K562 (cell line): ENCODE data around the gene SPEG. TPM values are rescaled to one million over a fixed set of nuclear protein-coding genes. Genes with fewer than 3 reads are reported as not detected.

Experiments used
- ATAC-seq: fragments of 200-7000 bp; cut with Tn5 transposase; 3 replicates; pipeline ENCODE4 v1.9.1; 2020; ENCODE audit warnings: moderate library complexity
- BruUV-seq: library from RNA; stranded (reverse); fragments of 400-500 nt; replicated peaks from 2 replicates; lab custom pipeline; 2021; lab: Mats Ljungman, UMichigan
- CTCF ChIA-PET: fragments of 300-600 bp; formaldehyde crosslinking; extraction: SDS; loops from one replicate; lab custom pipeline; 2021; ENCODE audit warnings: low intra/inter-chr PET ratio; lab: Yijun Ruan, JAX
- POLR2A ChIA-PET: fragments of 300-600, 350-650 bp; sonication (Branson Sonifier 250); formaldehyde crosslinking; extraction: SDS; loops from one replicate; lab custom pipeline; 2021; ENCODE audit warnings: antibody characterized with exemption, inconsistent platforms; lab: Yijun Ruan, JAX
- DNase-seq, 4 experiments: peaks; one replicate each; pipeline versions ENCODE4 v3.0.0 to v3.0.0-alpha.2; 2011 to 2018; ENCODE audit warnings: low spot score in 3 of 4, mixed read lengths in 3 of 4; ENCODE audit errors: extremely low read depth in 1 of 4
- FAIRE-seq: peaks from 2 replicates; lab custom pipeline; 2011; peaks lifted over from hg19 to GRCh38; lab: Jason Lieb, UNC
- H2AFZ ChIP-seq: 2 replicates; pipeline ENCODE4 v1.6.0; 2011; ENCODE audit warnings: low read depth, low read length, control low read depth, inconsistent platforms
- H3K27ac ChIP-seq: fragments of 200-600 bp; 3 replicates; pipeline ENCODE4 v1.8.0; 2011; ENCODE audit warnings: low read depth, mild to moderate bottlenecking, control low read depth, inconsistent platforms, low read length, moderate library complexity, mixed read lengths; ENCODE audit errors: extremely low read depth
- H3K27me3 ChIP-seq, 2 experiments: fragments of 300-600 bp in 1 of 2; 2 replicates in 1 of 2; 3 replicates in 1 of 2; pipeline versions ENCODE4 v1.6.0 to v1.8.0; 2011; ENCODE audit warnings: inconsistent platforms in 2 of 2, low read length in 2 of 2, mild to moderate bottlenecking in 1 of 2, mixed read lengths in 1 of 2, moderate library complexity in 1 of 2; ENCODE audit not compliant: control insufficient read depth in 2 of 2, insufficient read depth in 2 of 2
- H3K36me3 ChIP-seq: fragments of 300-600 bp; 3 replicates; pipeline ENCODE4 v1.8.0; 2011; ENCODE audit warnings: mild to moderate bottlenecking, low read length, inconsistent platforms; ENCODE audit not compliant: control insufficient read depth, insufficient read depth
- H3K4me1 ChIP-seq, 2 experiments: fragments of 200-600 bp in 1 of 2; replicated peaks in 1 of 2; 2 replicates in 1 of 2; 3 replicates in 1 of 2; pipeline versions ENCODE4 v1.5.1 to v1.8.0; 2011; ENCODE audit warnings: inconsistent platforms in 2 of 2, low read length in 2 of 2, mild to moderate bottlenecking in 1 of 2, mixed read lengths in 1 of 2, moderate library complexity in 1 of 2; ENCODE audit not compliant: control insufficient read depth in 2 of 2, insufficient read depth in 2 of 2
- H3K4me2 ChIP-seq: 2 replicates; pipeline ENCODE4 v1.6.1; 2011; ENCODE audit warnings: low read length, control low read depth, inconsistent platforms, mixed read lengths; ENCODE audit not compliant: insufficient read depth
- H3K4me3 ChIP-seq: fragments of 200-600 bp; sonication (generic), shearing (Covaris generic); 2 replicates; pipeline ENCODE4 v1.5.1; 2016; ENCODE audit warnings: control low read depth, inconsistent platforms
- H3K79me2 ChIP-seq: fragments of 200-600 bp; 3 replicates; pipeline ENCODE4 v1.8.0; 2011; ENCODE audit warnings: low read length, inconsistent platforms; ENCODE audit not compliant: control insufficient read depth, insufficient read depth
- H3K9ac ChIP-seq, 2 experiments: 2 replicates each; pipeline versions ENCODE4 v1.6.0 to v1.6.1; 2011; ENCODE audit warnings: low read depth in 2 of 2, low read length in 2 of 2, control low read depth in 1 of 2, inconsistent platforms in 1 of 2, mild to moderate bottlenecking in 1 of 2, mixed read lengths in 1 of 2; ENCODE audit not compliant: insufficient read depth in 1 of 2
- H3K9me1 ChIP-seq: one replicate; pipeline ENCODE4 v1.6.0; 2011; ENCODE audit warnings: inconsistent platforms, mild to moderate bottlenecking, low read length, moderate library complexity; ENCODE audit not compliant: control insufficient read depth, insufficient read depth
- H3K9me3 ChIP-seq: replicated peaks from 2 replicates; pipeline ENCODE4 v1.5.1; 2011; ENCODE audit warnings: low read depth, low read length, inconsistent platforms; ENCODE audit not compliant: control insufficient read depth, insufficient read depth
- H4K20me1 ChIP-seq: replicated peaks from 2 replicates; pipeline ENCODE4 v1.6.1; 2011; ENCODE audit warnings: low read length, inconsistent platforms, mixed read lengths; ENCODE audit not compliant: control insufficient read depth, insufficient read depth
- BRD4 ChIP-seq: fragments of 200-600 bp; sonication (generic); IDR thresholded peaks from 2 replicates; pipeline ENCODE4 v1.6.1; 2017; ENCODE audit warnings: inconsistent platforms
- CREB3L1 ChIP-seq: fragments of 450-650 bp; IDR thresholded peaks from 2 replicates; pipeline ENCODE4 v1.6.1; 2014; ENCODE audit warnings: low read depth, mild to moderate bottlenecking, moderate library complexity, borderline replicate concordance
- ESRRA ChIP-seq: fragments of 450-650 bp; IDR thresholded peaks from 2 replicates; pipeline ENCODE4 v1.6.1; 2014; ENCODE audit warnings: low read depth, mild to moderate bottlenecking, moderate library complexity, borderline replicate concordance
- GTF2B ChIP-seq: IDR thresholded peaks from 2 replicates; pipeline ENCODE4 v1.6.1; 2011; ENCODE audit not compliant: insufficient read length; ENCODE audit errors: extremely low read depth
- HES1 ChIP-seq: fragments of 450-650 bp; IDR thresholded peaks from 2 replicates; pipeline ENCODE4 v1.6.1; 2016; ENCODE audit warnings: low read depth, mild to moderate bottlenecking, moderate library complexity
- NFE2 ChIP-seq: IDR thresholded peaks from 2 replicates; pipeline ENCODE4 v1.6.1; 2014; ENCODE audit warnings: antibody characterized with exemption, low read depth
- whole genome bisulfite sequencing: fragments of 100-300 bp; shearing (Covaris generic); methylation state at CpG from one replicate; pipeline ENCODE4 v1.1.6; 2016; ENCODE audit warnings: low coverage, mixed read lengths; ENCODE audit not compliant: insufficient coverage; ENCODE audit errors: missing lambda C conversion rate; 5-methylcytosine and 5-hydroxymethylcytosine counted together
- in situ Hi-C: fragments of 300-500 bp; cut with MboI; formaldehyde crosslinking; loops from 4 replicates; pipeline ENCODE4 v1.15.0; 2018; ENCODE audit warnings: inconsistent platforms, mixed read lengths
- intact Hi-C: fragments of 100-400 bp; cut with micrococcal nuclease; formaldehyde crosslinking; loops from 2 replicates; pipeline ENCODE4 v1.14.2; 2022
- polyA plus RNA-seq, 8 experiments: library from polyadenylated mRNA; depleted of rRNA in 4 of 8; stranded (reverse) in 5 of 8; unstranded in 3 of 8; fragments of >200 nt; fragmentation: Nextera tagmentation in 2 of 8; fragmentation: Illumina TruSeq in 1 of 8; extraction: Ambion mirVana in 2 of 8; extraction: Trizol in 1 of 8; gene quantifications; 2 replicates each; pipeline versions ENCODE4 v1.2.1 to v1.2.3, GENCODE V29; 2011 to 2014; ENCODE audit warnings: inconsistent platforms in 1 of 8, missing spikeins in 1 of 8
- total RNA-seq, 7 experiments: library from RNA; depleted of rRNA in 6 of 7; stranded (reverse); fragments of >200 nt in 6 of 7; fragmentation: Illumina TruSeq in 2 of 7; extraction: Trizol in 2 of 7; gene quantifications; 2 replicates each; pipeline versions ENCODE4 v1.2.1 to v1.2.3, GENCODE V29; 2011 to 2021; ENCODE audit warnings: low replicate concordance in 1 of 7

Gene SPEG
- total and polyA plus RNA-seq, 9 of the 15 experiments (the other 6 are each of a cell fraction or from before 2014, with no cell fraction given), result 0.49 to 8.7 (median 3.0) TPM

GRCh38 chr2:219434468-219434717, 250 bp upstream of the SPEG start:
- ATAC-seq, result no peak
- Histone ChIP-seq H3K4me2 (no peak overlapping the region), H3K9me3 (no peaks in the 10 kb centered on the region), H3K27ac (no peak overlapping the region; the same call in 2 of the 3 replicates), H3K27me3 (no peaks in the 10 kb centered on the region), H3K9me1 (peaks cover 2% of the 10 kb centered on the region), H3K4me1 (peaks cover 6 to 23% of the 10 kb centered on the region in 2 experiments; a peak in 4 of 5 replicates), H2AFZ (peak overlapping the region; percentile 79), H3K79me2 (no peaks in the 10 kb centered on the region), H3K36me3 (no peaks in the 10 kb centered on the region), H3K4me3 (no peak overlapping the region), H3K9ac (peak overlapping the region in 1 of 2 experiments; percentile 17; a peak in 1 of 4 replicates), H4K20me1 (no peaks in the 10 kb centered on the region)
- 80% methylated on average over 1 of the region's 9 CpGs for WGBS
- no TSS peak for BruUV-seq
- in situ Hi-C loops (no loop called here), intact Hi-C loops (loop anchor here (1.0 kb wide), 1 partner anchor 31 kb away; no protein-coding TSS in a partner anchor)
- ChIA-PET POLR2A (no interaction called here), CTCF (interaction anchor here (2.4 kb wide), 1 partner anchor 31 kb away, joined by 21 read pairs; no protein-coding TSS in a partner anchor)
- DNase-seq, result no peak
- FAIRE-seq, result no peak
- TF ChIP-seq ESRRA (no peak), HES1 (no peak), BRD4 (no peak), NFE2 (no peak), GTF2B (no peak), CREB3L1 (no peak)
